Measurements from ENCODE around the gene ATG10. TPM values are rescaled to one million over a fixed set of nuclear protein-coding genes. Genes with fewer than 3 reads are reported as not detected.
"Not testable (repeated sequence)": the region's sequence is repeated elsewhere in the genome, so short reads cannot be mapped to it uniquely, and the experiment has no call there.

Gene ATG10
- total RNA-seq, 1 experiment from 2014 or later: 10.0 TPM

DNA sequence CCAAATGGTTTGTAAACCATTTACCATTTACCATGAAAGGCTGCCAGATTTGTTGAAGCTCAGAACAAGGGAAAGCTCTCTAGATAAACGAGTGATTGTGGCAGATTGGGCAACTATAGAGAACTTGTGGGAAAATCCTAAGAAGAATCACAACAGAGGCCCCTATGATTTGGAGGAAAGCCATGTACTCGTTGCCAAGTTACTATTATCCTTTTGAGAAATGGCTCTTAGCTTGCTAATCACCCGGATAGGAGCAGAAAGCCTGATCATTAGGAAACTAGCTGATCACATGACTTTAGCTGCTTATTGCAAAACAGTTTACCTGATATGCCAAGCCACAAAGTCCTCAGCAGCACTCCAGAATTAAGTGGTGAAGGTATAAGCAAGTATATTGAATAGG lies 23.5 kb upstream of the ATG10 start:
- H3K9me3 Mint-ChIP-seq (ENCODE audit: low read depth, unreplicated experiment): peaks cover under 1% of the 10 kb centered on the region
- no peaks in the 10 kb centered on the region for H3K4me1 Mint-ChIP-seq (ENCODE audit: low read depth, unreplicated experiment)
- TF ChIP-seq, protein P1, sequence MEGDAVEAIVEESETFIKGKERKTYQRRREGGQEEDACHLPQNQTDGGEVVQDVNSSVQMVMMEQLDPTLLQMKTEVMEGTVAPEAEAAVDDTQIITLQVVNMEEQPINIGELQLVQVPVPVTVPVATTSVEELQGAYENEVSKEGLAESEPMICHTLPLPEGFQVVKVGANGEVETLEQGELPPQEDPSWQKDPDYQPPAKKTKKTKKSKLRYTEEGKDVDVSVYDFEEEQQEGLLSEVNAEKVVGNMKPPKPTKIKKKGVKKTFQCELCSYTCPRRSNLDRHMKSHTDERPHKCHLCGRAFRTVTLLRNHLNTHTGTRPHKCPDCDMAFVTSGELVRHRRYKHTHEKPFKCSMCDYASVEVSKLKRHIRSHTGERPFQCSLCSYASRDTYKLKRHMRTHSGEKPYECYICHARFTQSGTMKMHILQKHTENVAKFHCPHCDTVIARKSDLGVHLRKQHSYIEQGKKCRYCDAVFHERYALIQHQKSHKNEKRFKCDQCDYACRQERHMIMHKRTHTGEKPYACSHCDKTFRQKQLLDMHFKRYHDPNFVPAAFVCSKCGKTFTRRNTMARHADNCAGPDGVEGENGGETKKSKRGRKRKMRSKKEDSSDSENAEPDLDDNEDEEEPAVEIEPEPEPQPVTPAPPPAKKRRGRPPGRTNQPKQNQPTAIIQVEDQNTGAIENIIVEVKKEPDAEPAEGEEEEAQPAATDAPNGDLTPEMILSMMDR (IDR thresholded peaks at IDR 0.05; ENCODE audit: unreplicated experiment): no peak
- H3K27ac Mint-ChIP-seq (ENCODE audit: unreplicated experiment): no peak overlapping the region
- H3K4me3 Mint-ChIP-seq (ENCODE audit: low read depth, unreplicated experiment): no peak overlapping the region
- no TSS peak for BruUV-seq (replicated peaks)
- DNase-seq: no peak
- no peaks in the 10 kb centered on the region for H3K36me3 Mint-ChIP-seq (ENCODE audit: insufficient read depth, unreplicated experiment)
- intact Hi-C loops (cut with micrococcal nuclease; ENCODE audit: unreplicated experiment): no loop called here
- CTCF ChIA-PET: no interaction called here
- no peaks in the 10 kb centered on the region for H3K27me3 Mint-ChIP-seq (ENCODE audit: unreplicated experiment)

DNA sequence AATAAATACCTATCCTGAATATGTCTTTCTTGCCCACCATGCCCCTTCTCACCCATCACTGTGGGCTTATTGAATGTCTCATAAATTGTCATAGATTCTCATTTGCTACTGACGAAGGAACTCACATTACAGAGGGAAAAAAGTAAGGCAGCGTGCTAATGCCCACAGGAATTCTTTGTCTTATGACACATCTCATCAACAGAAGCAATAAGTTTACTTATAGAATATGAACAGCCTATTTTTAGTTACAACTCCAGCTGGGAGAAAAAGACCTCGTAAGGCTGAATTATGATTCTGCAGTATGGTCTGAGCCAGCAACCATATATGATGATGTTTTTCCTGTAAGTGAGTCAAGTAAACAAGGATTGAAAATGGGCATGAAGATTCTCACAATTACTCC lies 22.4 kb upstream of the ATG10 start:
- TF ChIP-seq, protein P1 (IDR thresholded peaks at IDR 0.05; ENCODE audit: unreplicated experiment): no peak
- Mint-ChIP-seq H3K27ac (ENCODE audit: unreplicated experiment) (no peak overlapping the region), H3K4me1 (ENCODE audit: low read depth, unreplicated experiment) (no peaks in the 10 kb centered on the region), H3K9me3 (ENCODE audit: low read depth, unreplicated experiment) (no peaks in the 10 kb centered on the region), H3K4me3 (ENCODE audit: low read depth, unreplicated experiment) (no peak overlapping the region), H3K36me3 (ENCODE audit: insufficient read depth, unreplicated experiment) (no peaks in the 10 kb centered on the region), H3K27me3 (ENCODE audit: unreplicated experiment) (peaks cover 10% of the 10 kb centered on the region)
- no TSS peak for BruUV-seq (replicated peaks)
- no peak for DNase-seq
- intact Hi-C loops (cut with micrococcal nuclease; ENCODE audit: unreplicated experiment): no loop called here
- CTCF ChIA-PET: no interaction called here

DNA sequence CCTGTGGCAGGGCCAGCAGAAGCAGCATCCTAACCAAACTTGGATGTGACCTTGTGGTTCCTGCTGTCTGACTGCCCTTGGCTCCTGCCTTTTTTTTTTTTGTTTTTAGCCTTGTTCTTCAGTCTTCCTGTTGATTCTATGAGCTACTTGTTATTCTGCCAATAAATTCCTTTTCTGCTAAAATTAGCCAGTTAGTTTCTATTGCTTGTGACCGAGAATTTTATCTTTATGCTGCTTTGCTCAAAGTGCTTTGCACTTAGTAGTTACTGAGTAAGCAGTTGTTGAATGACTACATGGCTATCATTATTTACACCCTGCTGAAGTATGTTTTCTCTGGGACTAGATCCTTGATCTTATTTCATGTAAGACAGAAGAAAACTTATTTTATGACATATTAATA lies 20.8 kb upstream of the ATG10 start:
- H3K4me3 Mint-ChIP-seq (ENCODE audit: low read depth, unreplicated experiment): no peak overlapping the region
- intact Hi-C loops (cut with micrococcal nuclease; ENCODE audit: unreplicated experiment): no loop called here
- CTCF ChIA-PET: no interaction called here
- H3K9me3 Mint-ChIP-seq (ENCODE audit: low read depth, unreplicated experiment): no peaks in the 10 kb centered on the region
- TF ChIP-seq, protein P1 (IDR thresholded peaks at IDR 0.05; ENCODE audit: unreplicated experiment): no peak
- H3K4me1 Mint-ChIP-seq (ENCODE audit: low read depth, unreplicated experiment): no peaks in the 10 kb centered on the region
- no TSS peak for BruUV-seq (replicated peaks)
- H3K27ac Mint-ChIP-seq (ENCODE audit: unreplicated experiment): no peak overlapping the region
- H3K27me3 Mint-ChIP-seq (ENCODE audit: unreplicated experiment): peaks cover 16% of the 10 kb centered on the region
- DNase-seq: no peak
- H3K36me3 Mint-ChIP-seq (ENCODE audit: insufficient read depth, unreplicated experiment): no peaks in the 10 kb centered on the region

- H3K27ac Mint-ChIP-seq (ENCODE audit: unreplicated experiment); BruUV-seq (replicated peaks); H3K9me3 Mint-ChIP-seq (ENCODE audit: low read depth, unreplicated experiment); H3K36me3 Mint-ChIP-seq (ENCODE audit: insufficient read depth, unreplicated experiment); H3K4me1 Mint-ChIP-seq (ENCODE audit: low read depth, unreplicated experiment); DNase-seq; CTCF ChIA-PET; H3K4me3 Mint-ChIP-seq (ENCODE audit: low read depth, unreplicated experiment); intact Hi-C loops (cut with micrococcal nuclease; ENCODE audit: unreplicated experiment): not testable (repeated sequence)
- peaks cover 16% of the 10 kb centered on the region for H3K27me3 Mint-ChIP-seq (ENCODE audit: unreplicated experiment)
Observed at GRCh38 chr5:81954796-81955195, 17.0 kb upstream of the ATG10 start.

DNA sequence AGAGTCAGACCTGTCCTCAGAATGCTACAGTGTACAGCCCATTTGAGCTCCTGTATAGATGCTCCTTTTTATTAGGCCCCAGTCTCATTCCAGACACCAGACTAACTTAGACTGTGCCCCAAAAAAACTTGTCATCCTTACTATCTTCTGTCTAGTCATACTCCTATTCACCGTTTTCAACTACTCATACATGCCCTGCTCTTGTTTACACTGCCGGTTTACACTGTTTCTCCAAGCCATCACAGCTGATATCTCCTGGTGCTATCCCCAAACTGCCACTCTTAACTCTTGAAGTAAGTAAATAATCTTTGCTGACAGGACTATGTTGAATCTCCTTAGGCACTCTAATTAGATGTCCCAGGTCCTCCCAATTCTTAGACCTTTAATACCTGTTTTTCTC lies 13.7 kb upstream of the ATG10 start:
- BruUV-seq (replicated peaks); H3K4me1 Mint-ChIP-seq (ENCODE audit: low read depth, unreplicated experiment); H3K27ac Mint-ChIP-seq (ENCODE audit: unreplicated experiment); intact Hi-C loops (cut with micrococcal nuclease; ENCODE audit: unreplicated experiment); H3K9me3 Mint-ChIP-seq (ENCODE audit: low read depth, unreplicated experiment); DNase-seq; H3K4me3 Mint-ChIP-seq (ENCODE audit: low read depth, unreplicated experiment); CTCF ChIA-PET; H3K36me3 Mint-ChIP-seq (ENCODE audit: insufficient read depth, unreplicated experiment): not testable (repeated sequence)
- H3K27me3 Mint-ChIP-seq (ENCODE audit: unreplicated experiment): peaks cover 16% of the 10 kb centered on the region
